Omental fat pad (tissue), 4 donors: ENCODE measurements around the gene HGS. TPM values are rescaled to one million over a fixed set of nuclear protein-coding genes. Genes with fewer than 3 reads are reported as not detected.
"Not testable (repeated sequence)": the region's sequence is repeated elsewhere in the genome, so short reads cannot be mapped to it uniquely, and the experiment has no call there.

Experiments
- ATAC-seq: fragments of 150-250 bp; one replicate; pipeline ENCODE4 v1.9.1; 2016; ENCODE audit warnings: mild to moderate bottlenecking, moderate library complexity; ENCODE audit not compliant: low FRiP score
- DNase-seq: peaks from one replicate; pipeline ENCODE4 v3.0.0-alpha.2; 2019; ENCODE audit warnings: low spot score
- CTCF ChIP-seq, 3 donors: fragments of 450-650 bp; IDR thresholded peaks; one replicate each; pipeline ENCODE4 v1.5.1; 2016 to 2017; ENCODE audit warnings: antibody characterized with exemption in 3 of 3, mild to moderate bottlenecking in 3 of 3, moderate library complexity in 2 of 3
- total RNA-seq, 4 donors: library from RNA; depleted of rRNA; stranded (reverse); fragments of >200 nt; gene quantifications; one replicate each; pipeline ENCODE4 v1.1.0, GENCODE V29; 2016

HGS gene
- total RNA-seq, 4 donors from 2014 or later = 54.0 to 117 (median 66.9) TPM

DNA sequence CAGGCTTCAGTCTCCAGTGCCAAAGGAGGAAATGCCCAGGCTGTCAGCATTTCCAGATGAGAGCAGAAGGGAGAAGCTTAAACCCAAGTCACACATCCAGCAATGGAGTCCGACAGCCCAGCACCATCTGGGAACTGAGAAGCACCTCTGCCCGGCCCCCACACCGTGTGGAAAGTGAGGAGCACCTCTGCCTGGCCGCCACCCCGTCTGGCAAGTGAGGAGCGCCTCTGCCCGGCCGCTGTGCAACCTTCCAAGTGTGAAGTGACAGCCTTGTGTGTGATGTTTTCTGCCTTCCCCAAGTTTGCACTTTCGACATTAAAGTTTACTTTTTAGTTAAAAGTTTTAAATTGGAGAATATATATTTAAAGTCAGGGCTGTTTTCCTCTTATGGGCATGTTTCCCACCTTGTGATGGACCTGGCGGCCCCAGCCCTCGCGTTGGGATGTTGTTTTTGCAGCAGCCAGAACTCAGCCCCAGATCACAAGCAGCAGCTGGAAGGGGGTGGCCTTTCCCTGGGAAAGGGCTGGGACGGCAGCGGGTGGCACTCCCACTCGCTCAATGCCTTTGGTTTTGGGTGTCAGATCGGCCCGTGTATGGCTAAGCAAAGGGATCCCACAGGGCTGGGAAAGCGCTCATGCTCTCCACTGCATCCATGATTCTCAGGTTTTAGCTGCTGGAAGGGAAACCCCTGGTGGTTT, 10.1 kb upstream of the HGS start:
- ATAC-seq (no peak), DNase-seq (no peak)
- no peak for TF ChIP-seq CTCF (IDR thresholded peaks at IDR 0.05)

DNA sequence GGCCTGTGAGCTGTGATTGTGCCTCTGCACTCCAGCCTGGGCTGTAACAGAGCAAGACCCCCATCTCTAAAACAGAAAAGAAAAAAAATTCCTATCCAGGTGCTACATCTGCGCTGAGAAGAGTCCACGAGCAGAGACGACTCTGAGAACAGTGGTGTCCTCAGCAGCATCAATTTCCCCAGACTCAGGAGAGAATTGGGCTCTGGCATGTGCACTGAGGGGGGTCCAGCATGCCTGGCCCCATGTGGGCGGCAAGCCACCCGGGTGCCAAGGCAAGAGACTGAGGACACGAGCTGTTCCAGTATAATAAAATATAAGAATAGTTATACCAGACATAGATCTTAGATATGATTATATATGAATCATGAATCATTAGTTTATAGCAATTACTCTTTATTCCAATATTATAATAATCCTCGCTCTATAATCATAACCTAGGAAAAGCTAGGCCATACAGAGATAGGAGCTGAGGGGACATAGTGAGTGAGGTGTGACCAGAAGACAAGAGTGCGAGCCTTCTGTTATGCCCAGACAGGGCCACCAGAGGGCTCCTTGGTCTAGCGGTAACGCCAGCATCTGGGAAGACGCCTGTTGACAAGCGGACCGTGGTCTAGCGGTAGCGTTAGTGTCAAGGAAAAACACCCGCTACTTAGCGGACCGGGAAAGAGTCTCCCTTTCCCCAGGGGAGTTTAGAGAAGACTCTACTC, 8.1 kb upstream of the HGS start:
- DNase-seq, ATAC-seq: not testable (repeated sequence)

GRCh38 chr17:81676906-81677305, 6.9 kb upstream of the HGS start:
- no peak for TF ChIP-seq CTCF (IDR thresholded peaks at IDR 0.05)
- ATAC-seq = no peak
- DNase-seq = no peak

DNA sequence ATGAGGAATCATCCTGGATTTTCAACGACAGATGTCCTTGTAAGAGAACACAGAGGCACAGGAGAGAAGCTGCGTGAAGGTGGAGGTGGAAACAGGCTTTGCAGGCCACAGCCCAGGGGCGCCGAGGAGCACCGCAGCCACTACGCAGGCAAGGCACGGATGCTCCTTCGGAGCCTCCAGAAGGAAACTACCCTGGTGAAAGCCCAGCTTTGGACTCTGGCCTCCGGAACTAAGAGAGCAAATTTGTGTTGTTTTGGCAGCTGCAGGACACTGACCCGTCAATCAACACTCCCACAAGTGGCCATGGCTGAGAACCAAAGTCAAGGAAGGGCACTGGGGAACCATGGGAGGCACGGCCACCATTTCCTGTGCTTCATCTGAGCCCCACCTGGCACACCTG, 3.7 kb upstream of the HGS start:
- DNase-seq (no peak), ATAC-seq (no peak)
- TF ChIP-seq CTCF (IDR thresholded peaks at IDR 0.05) = no peak

DNA sequence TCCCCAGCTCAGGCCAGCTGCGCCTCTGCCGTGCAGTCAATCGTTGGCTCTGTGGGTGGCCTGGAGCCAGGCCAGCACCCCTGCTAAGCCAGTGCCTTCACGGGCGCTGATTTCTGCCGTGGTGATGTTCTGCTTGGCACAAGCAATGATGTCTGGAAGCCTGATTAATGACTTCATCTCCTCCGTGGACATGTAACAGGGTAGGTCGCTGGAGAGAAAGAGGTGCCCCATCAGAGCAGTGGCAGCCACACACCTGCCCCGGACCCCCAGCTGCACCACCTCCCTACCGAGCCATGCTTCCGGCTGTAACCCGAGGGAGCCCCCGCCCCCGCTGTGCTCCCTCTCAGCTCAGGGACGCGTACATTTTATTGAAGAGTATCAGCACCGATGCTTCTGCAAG, 2.1 kb upstream of the HGS start:
- no peak for ATAC-seq
- no peak for TF ChIP-seq CTCF (IDR thresholded peaks at IDR 0.05)

GRCh38 chr17:81682565-81683207, 1.1 kb upstream of the HGS start:
- ATAC-seq = no peak
- DNase-seq = no peak
- no peak for TF ChIP-seq CTCF (IDR thresholded peaks at IDR 0.05)

More for the DNA sequence above, 2.1 kb upstream of the HGS start:
- DNase-seq = no peak

- ATAC-seq = peak; percentile 15
Observed at GRCh38 chr17:81683208-81683583, 615 bp upstream of the HGS start.

More at GRCh38 chr17:81683208-81683583, 615 bp upstream of the HGS start:
- TF ChIP-seq CTCF (IDR thresholded peaks at IDR 0.05) = no peak
- DNase-seq = no peak
